Retinal pigment epithelial cell (primary cell): Measurements from ENCODE around the gene THYN1.

Source experiments
- DNase-seq: peaks from one replicate; pipeline ENCODE4 v3.0.0-alpha.2; 2010; ENCODE audit warnings: low read depth
- H3K4me3 ChIP-seq: 2 replicates; pipeline ENCODE4 v1.5.1; 2011; ENCODE audit warnings: mild to moderate bottlenecking, low read length, control low read depth, moderate library complexity
- TF ChIP-seq, protein P1 (sequence below): conservative IDR thresholded peaks from 2 replicates; pipeline ENCODE4 v1.5.1; 2011; ENCODE audit warnings: low read depth, low read length, control low read depth, inconsistent platforms

The THYN1 gene

GRCh38 chr11:134278356-134278755 lies 25.2 kb upstream of the THYN1 start:
- H3K4me3 ChIP-seq: no peak overlapping the region
- no peak for DNase-seq
- TF ChIP-seq, protein P1, sequence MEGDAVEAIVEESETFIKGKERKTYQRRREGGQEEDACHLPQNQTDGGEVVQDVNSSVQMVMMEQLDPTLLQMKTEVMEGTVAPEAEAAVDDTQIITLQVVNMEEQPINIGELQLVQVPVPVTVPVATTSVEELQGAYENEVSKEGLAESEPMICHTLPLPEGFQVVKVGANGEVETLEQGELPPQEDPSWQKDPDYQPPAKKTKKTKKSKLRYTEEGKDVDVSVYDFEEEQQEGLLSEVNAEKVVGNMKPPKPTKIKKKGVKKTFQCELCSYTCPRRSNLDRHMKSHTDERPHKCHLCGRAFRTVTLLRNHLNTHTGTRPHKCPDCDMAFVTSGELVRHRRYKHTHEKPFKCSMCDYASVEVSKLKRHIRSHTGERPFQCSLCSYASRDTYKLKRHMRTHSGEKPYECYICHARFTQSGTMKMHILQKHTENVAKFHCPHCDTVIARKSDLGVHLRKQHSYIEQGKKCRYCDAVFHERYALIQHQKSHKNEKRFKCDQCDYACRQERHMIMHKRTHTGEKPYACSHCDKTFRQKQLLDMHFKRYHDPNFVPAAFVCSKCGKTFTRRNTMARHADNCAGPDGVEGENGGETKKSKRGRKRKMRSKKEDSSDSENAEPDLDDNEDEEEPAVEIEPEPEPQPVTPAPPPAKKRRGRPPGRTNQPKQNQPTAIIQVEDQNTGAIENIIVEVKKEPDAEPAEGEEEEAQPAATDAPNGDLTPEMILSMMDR: no peak

DNA sequence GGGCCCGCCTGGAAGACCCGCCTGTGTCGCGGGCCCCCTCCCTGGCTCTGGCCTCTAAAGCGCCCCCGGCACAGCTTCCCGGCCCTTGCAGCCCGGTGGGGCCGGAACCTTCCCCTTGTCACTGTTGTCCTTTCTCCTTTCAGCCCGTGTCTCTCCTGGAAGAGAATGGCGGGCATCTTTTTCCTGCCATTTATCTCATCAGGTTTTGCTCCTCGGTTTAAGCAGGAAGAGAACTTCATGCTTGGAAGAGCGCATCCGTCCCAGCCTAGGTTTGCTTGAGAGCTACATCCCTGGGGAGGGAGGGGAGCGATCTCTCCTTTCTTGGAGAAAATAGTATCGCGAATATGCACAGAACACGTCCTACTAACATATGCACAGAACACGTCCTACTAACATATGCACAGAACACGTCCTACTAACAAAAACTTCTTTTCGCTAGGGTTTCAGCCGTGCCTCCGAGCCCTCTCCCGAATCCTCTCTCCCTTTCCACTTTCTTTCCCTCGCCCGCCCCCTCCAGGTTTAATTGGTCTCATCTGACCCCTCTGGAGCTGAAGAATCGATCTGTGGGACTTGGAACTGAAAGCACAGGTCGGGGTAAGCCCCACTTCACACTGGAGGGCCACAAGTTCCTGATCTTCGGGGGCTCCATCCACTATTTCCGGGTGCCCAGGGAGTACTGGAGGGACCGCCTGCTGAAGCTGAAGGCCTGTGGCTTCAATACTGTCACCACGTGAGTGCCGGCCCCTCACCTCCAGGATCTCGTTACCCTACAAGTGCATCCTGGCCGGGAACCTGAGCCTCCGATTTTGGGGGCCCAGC lies 24.2 kb upstream of the THYN1 start:
- TF ChIP-seq, protein P1: no peak
- H3K4me3 ChIP-seq: no peak overlapping the region
- DNase-seq: no peak

- peak overlapping the region; percentile 27 for H3K4me3 ChIP-seq
- no peak for DNase-seq
- TF ChIP-seq, protein P1: no peak
Measured at GRCh38 chr11:134276396-134277182, 23.4 kb upstream of the THYN1 start.

DNA sequence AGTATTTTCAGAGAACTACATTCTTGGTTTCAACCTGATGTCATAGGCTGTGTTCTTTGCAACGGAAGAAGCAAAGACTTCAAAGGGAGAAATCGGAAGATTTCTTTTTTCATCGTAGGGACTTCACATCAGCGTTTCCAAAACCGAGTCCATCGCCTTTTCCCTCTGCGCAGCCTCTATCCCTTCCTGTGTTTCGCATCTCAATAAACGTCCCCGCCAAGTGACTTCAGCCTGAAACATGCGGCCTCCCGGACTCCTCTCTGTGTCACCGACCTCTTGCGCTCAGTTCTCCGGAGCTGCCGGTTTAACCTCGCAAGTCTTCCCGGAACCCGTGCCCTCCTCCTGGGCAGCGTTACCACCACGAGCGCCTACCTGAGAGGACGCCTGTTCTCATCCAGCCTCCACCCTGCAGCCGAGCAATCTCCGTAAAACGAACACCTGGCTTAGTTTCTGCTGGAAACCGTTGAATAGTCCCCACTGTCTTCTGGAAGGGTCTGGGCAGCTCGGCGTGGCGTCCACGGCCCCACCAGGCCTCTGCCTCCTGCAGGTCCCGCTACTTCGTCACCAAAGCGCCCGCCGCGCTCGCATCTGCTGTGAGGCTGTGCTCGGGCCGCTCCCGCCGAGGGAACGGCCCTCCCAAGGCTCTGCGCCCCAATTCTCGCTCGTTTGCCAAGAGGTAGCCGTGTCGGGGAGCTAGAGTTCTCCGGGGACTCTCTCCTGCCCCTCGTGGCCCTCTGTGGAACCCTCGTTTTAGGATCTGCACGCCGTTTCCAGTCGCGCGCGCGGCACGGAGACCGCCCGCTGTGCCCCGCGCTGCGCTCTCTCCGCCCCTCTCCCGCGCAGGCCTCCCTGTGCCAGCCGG lies 22.6 kb upstream of the THYN1 start, which contains the start of gene GLB1L3:
Gene GLB1L3 (plus strand): TSS at position 846 of the 862 bp plus-strand sequence. CDS start 362 bp downstream, outside the sequence.
- H3K4me3 ChIP-seq: peak within 1 kb of the TSS; percentile 27
- DNase-seq: no peak
- TF ChIP-seq, protein P1: peak; percentile 40

GRCh38 chr11:134275188-134275533 lies 22.0 kb upstream of the THYN1 start:
- no peak for DNase-seq
- TF ChIP-seq, protein P1: no peak
- no peak overlapping the region for H3K4me3 ChIP-seq

DNA sequence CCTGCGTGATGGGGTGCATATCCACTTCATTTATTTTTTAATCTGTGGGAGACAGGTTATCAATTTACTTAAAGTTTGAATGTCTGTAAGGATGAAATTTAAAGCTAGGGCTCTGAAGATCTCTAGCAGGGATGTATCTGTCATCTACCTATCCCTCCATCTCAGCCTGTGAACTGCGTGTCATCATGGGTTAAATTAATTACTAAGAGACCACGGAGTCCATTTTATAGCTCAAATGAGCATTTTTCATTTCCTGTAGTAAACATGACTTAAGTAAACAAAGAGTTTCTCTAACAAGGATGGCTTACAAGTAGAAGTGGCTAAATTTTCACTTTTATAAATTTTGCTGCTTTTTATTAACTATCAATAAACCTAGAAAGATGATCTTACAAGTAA lies 20.2 kb upstream of the THYN1 start:
- DNase-seq: no peak
- TF ChIP-seq, protein P1: no peak
- no peak overlapping the region for H3K4me3 ChIP-seq
